Body of pancreas (tissue), 4 donors: ENCODE results near the gene TRPM6. TPM values are rescaled to one million over a fixed set of nuclear protein-coding genes. Genes with fewer than 3 reads are reported as not detected.

ENCODE experiments used
- ATAC-seq: fragments of 150-250 bp; one replicate; pipeline ENCODE4 v1.9.1; 2016
- DNase-seq, 4 donors: peaks; one replicate each; pipeline ENCODE4 v3.0.0-alpha.2; 2019
- H3K27ac ChIP-seq, 4 donors: fragments of 200-600 bp; sonication (generic); 1 replicate in 3 of 4; 2 replicates in 1 of 4; pipeline versions ENCODE4 v1.5.1 to v1.6.1; 2016 to 2019; ENCODE audit warnings: mild to moderate bottlenecking in 1 of 4, mixed read lengths in 1 of 4, moderate library complexity in 1 of 4
- H3K27me3 ChIP-seq, 2 donors: fragments of 200-600 bp; sonication (generic); one replicate each; pipeline ENCODE4 v1.6.0; 2016; ENCODE audit warnings: mild to moderate bottlenecking in 1 of 2
- H3K36me3 ChIP-seq, 2 donors: fragments of 200-600 bp; sonication (generic); replicated peaks in 1 of 2; 2 replicates each; pipeline ENCODE4 v1.5.1; 2016; ENCODE audit warnings: low read depth in 2 of 2; ENCODE audit not compliant: insufficient read depth in 1 of 2
- H3K4me1 ChIP-seq: fragments of 200-600 bp; sonication (generic); one replicate; pipeline ENCODE4 v1.6.0; 2016
- H3K4me3 ChIP-seq, 2 donors: fragments of 200-600 bp; sonication (generic); 1 replicate in 1 of 2; 2 replicates in 1 of 2; pipeline ENCODE4 v1.5.1; 2016 to 2019
- H3K9me3 ChIP-seq, 3 donors: fragments of 200-600 bp; sonication (generic); 1 replicate in 2 of 3; 2 replicates in 1 of 3; pipeline ENCODE4 v1.5.1; 2016
- POLR2A ChIP-seq, 3 donors: fragments of 450-650 bp; IDR thresholded peaks; one replicate each; pipeline ENCODE4 v1.6.1; 2016; ENCODE audit warnings: antibody characterized with exemption in 3 of 3, mild to moderate bottlenecking in 2 of 3
- WGBS, 2 donors: methylation state at CpG; one replicate each; pipeline ENCODE4 v1.1.5; 2017; 5-methylcytosine and 5-hydroxymethylcytosine counted together
- intact Hi-C: fragments of 100-400 bp; cut with DNase I; formaldehyde crosslinking; loops from one replicate; pipeline ENCODE4 v1.15.1; 2023
- total RNA-seq, 2 donors: library from RNA; depleted of rRNA; stranded (reverse); fragments of >200 nt; gene quantifications; one replicate each; pipeline ENCODE4 v1.1.0, GENCODE V29; 2016
- TF ChIP-seq, protein P1 (sequence below), 7 experiments: fragments of 450-650 bp in 4 of 7; fragments of 200-600 bp in 3 of 7; sonication (generic) in 3 of 7; IDR thresholded peaks; one replicate each; pipeline ENCODE4 v1.5.1; 2016 to 2019; ENCODE audit warnings: antibody characterized with exemption in 7 of 7

TRPM6 gene
- total RNA-seq, 2 donors from 2014 or later: under 0.01 to 0.33 TPM

DNA sequence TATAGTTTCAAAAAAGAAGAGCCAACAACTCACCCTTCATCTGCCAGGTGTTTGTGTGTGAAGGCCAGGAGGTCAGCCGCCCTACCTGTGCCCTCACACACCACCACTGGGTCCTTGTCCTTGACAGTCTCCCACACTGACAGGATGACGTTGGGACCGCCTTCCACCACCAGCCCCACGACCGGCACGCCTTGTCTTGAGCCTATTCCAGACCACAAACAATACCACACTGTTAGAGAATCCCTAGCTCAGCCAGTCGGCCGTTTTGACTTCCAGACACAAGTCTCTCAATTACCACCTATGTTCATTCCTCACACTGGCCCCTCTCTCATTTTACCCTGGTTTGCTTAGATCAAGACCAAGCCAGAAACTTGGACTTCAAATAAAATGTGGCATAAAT, 66.1 kb downstream of the TRPM6 start:
- Histone ChIP-seq H3K36me3 (no peaks in the 10 kb centered on the region), H3K4me3 (no peak overlapping the region), H3K9me3 (no peaks in the 10 kb centered on the region), H3K27me3 (no peaks in the 10 kb centered on the region), H3K4me1 (no peaks in the 10 kb centered on the region), H3K27ac (no peak overlapping the region)
- intact Hi-C loops: no loop called here
- ATAC-seq (no peak), DNase-seq (no peak)
- TF ChIP-seq, protein P1, sequence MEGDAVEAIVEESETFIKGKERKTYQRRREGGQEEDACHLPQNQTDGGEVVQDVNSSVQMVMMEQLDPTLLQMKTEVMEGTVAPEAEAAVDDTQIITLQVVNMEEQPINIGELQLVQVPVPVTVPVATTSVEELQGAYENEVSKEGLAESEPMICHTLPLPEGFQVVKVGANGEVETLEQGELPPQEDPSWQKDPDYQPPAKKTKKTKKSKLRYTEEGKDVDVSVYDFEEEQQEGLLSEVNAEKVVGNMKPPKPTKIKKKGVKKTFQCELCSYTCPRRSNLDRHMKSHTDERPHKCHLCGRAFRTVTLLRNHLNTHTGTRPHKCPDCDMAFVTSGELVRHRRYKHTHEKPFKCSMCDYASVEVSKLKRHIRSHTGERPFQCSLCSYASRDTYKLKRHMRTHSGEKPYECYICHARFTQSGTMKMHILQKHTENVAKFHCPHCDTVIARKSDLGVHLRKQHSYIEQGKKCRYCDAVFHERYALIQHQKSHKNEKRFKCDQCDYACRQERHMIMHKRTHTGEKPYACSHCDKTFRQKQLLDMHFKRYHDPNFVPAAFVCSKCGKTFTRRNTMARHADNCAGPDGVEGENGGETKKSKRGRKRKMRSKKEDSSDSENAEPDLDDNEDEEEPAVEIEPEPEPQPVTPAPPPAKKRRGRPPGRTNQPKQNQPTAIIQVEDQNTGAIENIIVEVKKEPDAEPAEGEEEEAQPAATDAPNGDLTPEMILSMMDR (IDR thresholded peaks at IDR 0.05): no peak
- no peak for TF ChIP-seq POLR2A (IDR thresholded peaks at IDR 0.05)
- 31 to 54% methylated on average over 8 of the region's 8 CpGs for WGBS, 2 donors

DNA sequence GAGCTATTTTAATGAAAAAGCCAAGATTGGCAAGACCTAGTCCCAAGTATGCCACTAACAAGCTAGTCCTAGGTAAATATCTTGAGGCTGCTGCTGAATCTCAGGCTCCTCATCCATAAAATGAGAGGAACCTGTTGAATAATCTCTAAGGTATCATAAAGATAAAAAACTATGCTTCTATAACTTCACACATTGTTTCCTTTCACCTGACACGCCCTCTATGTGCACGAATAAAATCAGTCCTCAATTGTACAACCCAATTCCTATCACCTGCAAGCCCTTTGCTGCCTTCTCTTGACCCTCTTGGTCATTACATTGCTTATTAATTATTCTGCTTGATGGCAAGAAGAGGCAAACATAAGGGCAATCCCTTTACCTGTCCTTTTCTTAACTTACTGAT, 69.9 kb downstream of the TRPM6 start:
- H3K4me1 ChIP-seq: no peaks in the 10 kb centered on the region
- DNase-seq (no peak), ATAC-seq (no peak)
- H3K4me3 ChIP-seq: no peak overlapping the region
- intact Hi-C loops: no loop called here
- TF ChIP-seq, protein P1 (IDR thresholded peaks at IDR 0.05): no peak
- no peak for TF ChIP-seq POLR2A (IDR thresholded peaks at IDR 0.05)
- H3K27ac ChIP-seq: no peak overlapping the region
- no peaks in the 10 kb centered on the region for H3K9me3 ChIP-seq
- H3K27me3 ChIP-seq: no peaks in the 10 kb centered on the region
- WGBS, 2 donors: 63 to 76% methylated on average over 2 of the region's 2 CpGs
- no peaks in the 10 kb centered on the region for H3K36me3 ChIP-seq

DNA sequence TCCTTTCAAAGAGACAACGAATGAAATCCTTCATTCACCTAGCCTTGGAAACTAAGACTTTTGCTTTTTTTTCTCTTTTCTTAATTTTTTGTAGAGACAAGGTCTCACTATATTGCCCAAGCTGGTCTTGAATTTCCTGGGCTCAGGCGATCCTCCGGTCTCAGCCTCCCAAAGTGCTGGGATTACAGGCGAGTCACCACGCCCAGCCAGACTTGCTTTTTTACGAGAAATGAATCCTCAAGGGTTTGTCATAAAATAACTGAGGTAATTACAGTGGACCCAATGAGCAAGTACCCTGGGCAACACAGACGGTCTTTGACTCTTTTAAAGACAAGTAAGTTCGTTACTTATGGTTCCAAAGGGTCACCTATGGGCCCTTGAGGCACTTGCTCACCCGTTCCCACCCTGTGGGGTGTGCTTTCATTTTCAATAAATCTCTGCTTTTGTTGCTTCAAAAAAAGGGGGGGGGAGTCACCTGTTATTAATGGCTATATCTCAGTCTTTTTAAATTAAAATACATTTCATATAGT, 70.4 kb downstream of the TRPM6 start:
- Histone ChIP-seq H3K27ac (no peak overlapping the region), H3K4me1 (no peaks in the 10 kb centered on the region), H3K27me3 (no peaks in the 10 kb centered on the region), H3K9me3 (no peaks in the 10 kb centered on the region), H3K4me3 (no peak overlapping the region), H3K36me3 (no peaks in the 10 kb centered on the region)
- WGBS, 2 donors: 78 to 79% methylated on average over 9 of the region's 9 CpGs
- TF ChIP-seq, protein P1 (IDR thresholded peaks at IDR 0.05): no peak
- no peak for TF ChIP-seq POLR2A (IDR thresholded peaks at IDR 0.05)
- intact Hi-C loops: no loop called here
- no peak for DNase-seq
- ATAC-seq: no peak

DNA sequence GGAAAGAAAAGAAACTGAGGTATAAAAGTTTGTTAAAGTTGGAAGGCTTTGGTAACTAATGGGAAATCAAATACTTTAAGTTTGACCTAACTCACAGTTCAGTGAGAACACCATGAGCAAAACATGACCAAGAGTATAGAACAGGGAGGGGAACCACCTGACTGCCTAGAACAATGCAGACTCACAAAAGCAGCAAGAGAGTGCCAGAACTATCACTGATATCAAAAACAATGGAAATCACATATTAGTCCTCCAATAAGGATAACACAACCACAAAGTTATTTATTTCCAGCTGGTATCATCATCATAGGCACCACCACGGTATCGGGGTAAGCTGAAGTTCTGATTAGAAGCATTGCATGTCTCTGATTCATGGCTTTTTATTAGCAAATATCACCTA, 77.5 kb downstream of the TRPM6 start:
- Histone ChIP-seq H3K36me3 (no peaks in the 10 kb centered on the region), H3K4me1 (no peaks in the 10 kb centered on the region), H3K9me3 (no peaks in the 10 kb centered on the region), H3K27me3 (no peaks in the 10 kb centered on the region), H3K4me3 (no peak overlapping the region), H3K27ac (no peak overlapping the region)
- 74 to 83% methylated on average over 2 of the region's 2 CpGs for WGBS, 2 donors
- ATAC-seq (no peak), DNase-seq (no peak)
- intact Hi-C loops: no loop called here
- TF ChIP-seq, protein P1 (IDR thresholded peaks at IDR 0.05): no peak
- TF ChIP-seq POLR2A (IDR thresholded peaks at IDR 0.05): no peak

DNA sequence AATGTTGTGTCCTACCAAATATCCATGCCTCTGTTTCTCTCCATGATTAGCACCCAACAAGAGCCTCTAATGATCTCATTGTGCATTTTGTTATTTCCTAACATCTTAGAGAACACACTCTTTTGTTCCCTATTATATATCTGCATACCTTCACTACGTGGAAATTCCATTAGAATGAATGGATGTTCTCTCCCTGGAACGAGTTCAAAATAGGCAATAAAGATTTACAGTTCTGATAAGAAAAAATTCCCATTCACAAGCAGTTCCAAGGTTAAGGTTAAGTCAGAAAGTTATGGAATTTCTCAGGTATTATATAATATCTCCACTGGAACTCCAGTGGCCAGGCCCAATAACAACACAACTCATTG, 83.7 kb downstream of the TRPM6 start:
- 29 to 38% methylated on average over 2 of the region's 2 CpGs for WGBS, 2 donors
- DNase-seq (no peak), ATAC-seq (no peak)
- Histone ChIP-seq H3K27me3 (no peaks in the 10 kb centered on the region), H3K4me3 (no peak overlapping the region), H3K36me3 (no peaks in the 10 kb centered on the region), H3K27ac (no peak overlapping the region), H3K4me1 (no peaks in the 10 kb centered on the region), H3K9me3 (no peaks in the 10 kb centered on the region)
- intact Hi-C loops: no loop called here
- TF ChIP-seq, protein P1 (IDR thresholded peaks at IDR 0.05): no peak
- no peak for TF ChIP-seq POLR2A (IDR thresholded peaks at IDR 0.05)
